NCI-H1048 (cell line): ENCODE results near the gene SNRPA.
A peak's percentile ranks its signal among the peaks of the same experiment; 100 is the strongest.
"Not testable (repeated sequence)": the region's sequence is repeated elsewhere in the genome, so short reads cannot be mapped to it uniquely, and the experiment has no call there.

ENCODE experiments used
- DNase-seq: peaks from one replicate; lab custom pipeline; 2025; lab: John Stamatoyannopoulos, UW

SNRPA gene

DNA sequence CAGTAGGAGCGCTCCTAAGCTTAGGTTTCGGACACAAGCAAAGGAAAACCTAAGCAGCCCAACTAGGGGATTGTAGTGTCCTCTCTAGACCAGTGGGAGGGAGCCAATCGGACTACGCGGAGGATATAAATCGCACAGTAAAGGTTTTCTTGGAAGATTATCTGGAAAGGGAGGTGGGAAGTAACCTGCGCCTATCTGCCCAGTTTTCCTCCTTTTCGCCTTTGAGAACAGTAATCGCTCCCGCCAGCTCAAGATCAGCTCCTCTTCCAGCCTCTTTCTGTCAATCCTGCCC is 26.6 kb downstream of the SNRPA start:
- no peak for DNase-seq

GRCh38 chr19:40777937-40778705 is 27.1 kb downstream of the SNRPA start, which contains the start of gene RAB4B:
TSS of gene RAB4B (plus strand) at chr19:40778247. CDS start at chr19:40778376, 129 bp downstream.
- DNase-seq: peak; percentile 98

- no peak for DNase-seq
Observed at GRCh38 chr19:40778706-40779284, 27.8 kb downstream of the SNRPA start.

- no peak for DNase-seq
Observed at GRCh38 chr19:40780582-40780981, 29.6 kb downstream of the SNRPA start.

- no peak for DNase-seq
Observed at GRCh38 chr19:40781140-40781539, 30.1 kb downstream of the SNRPA start.

- no peak for DNase-seq
Observed at GRCh38 chr19:40783711-40784110, 32.7 kb downstream of the SNRPA start.

DNA sequence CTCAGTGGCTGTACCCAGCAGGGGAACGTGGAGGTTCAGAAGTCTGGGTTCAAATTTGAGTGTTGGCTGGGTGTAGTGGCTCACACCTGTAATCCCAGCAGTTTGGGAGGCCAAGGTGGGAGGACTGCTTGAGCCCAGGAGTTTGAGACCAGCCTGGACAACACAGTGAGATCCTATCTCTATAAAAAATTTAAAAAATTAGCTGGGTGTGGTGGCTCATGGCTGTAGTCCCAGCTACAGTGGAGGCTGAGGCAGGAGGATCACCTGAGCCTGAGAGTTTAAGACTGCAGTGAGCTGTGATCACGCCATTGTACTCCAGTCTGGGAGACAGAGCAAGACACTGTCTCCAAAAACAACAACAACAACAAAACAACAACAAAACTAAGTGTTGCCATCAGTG is 33.1 kb downstream of the SNRPA start:
- DNase-seq: not testable (repeated sequence)

DNA sequence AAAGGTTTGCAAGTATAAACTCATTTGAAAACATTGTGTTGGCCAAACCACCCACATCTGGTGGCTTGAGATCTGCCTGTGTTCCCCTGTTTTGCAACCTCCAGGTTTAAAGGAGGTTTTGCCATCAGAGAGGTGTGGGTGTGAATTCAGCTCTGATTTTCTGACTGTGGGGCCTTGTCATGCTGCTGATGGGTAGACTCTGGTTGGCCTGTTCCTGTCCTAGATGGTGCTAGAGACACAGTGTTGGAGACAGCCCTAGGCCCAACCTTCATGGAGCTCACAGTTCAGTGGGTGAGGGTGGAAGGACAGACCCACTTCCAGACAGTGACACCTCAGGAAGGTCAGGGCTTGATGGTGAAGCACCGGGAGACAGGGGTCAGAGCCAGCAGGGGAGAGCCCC is 34.5 kb downstream of the SNRPA start:
- DNase-seq: no peak

DNA sequence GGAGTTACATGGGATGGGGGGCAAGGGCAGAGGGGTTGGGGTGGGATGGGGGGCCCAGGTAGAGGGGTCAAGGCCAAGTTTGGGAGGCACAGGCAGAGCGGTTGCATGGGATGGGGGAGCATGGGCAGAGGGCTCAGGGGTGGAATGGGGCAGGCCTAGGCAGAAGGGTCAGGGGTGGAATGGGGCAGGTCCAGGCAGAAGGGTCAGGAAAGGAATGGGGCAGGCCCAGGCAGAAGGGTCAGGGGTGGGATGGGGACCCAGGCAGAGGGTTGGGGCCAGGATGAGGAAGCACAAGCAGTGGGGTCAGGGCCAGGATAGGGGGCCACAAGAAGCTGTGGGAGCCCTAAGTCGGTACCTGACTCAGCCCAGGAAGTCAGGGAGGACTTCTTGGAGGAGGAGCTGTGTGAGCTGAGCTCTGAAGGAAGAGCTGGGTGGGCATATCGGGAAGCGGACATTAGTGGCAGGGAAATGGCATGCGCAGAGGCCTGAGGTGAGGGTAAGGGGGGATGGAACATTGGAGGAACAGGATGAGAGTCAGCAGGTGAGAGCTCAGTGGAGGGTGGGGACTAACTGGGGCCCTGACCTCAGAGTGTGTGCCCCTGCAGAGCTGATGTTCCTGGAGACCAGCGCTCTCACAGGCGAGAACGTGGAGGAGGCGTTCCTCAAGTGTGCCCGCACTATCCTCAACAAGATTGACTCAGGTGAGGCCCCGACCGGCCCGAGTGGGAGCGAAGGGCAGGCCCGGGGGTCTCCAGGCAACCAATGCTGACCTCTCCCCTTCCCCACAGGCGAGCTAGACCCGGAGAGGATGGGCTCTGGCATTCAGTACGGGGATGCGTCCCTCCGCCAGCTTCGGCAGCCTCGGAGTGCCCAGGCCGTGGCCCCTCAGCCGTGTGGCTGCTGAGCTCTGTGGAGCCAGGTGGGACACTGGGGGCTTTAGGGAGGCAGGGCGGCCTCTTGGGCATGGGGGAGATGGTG is 35.3 kb downstream of the SNRPA start:
- no peak for DNase-seq

GRCh38 chr19:40791349-40791748 is 40.3 kb downstream of the SNRPA start:
- DNase-seq: no peak

- no peak for DNase-seq
Observed at GRCh38 chr19:40791996-40792395, 41.0 kb downstream of the SNRPA start.

GRCh38 chr19:40797166-40797962 is 46.4 kb downstream of the SNRPA start:
- DNase-seq: no peak

DNA sequence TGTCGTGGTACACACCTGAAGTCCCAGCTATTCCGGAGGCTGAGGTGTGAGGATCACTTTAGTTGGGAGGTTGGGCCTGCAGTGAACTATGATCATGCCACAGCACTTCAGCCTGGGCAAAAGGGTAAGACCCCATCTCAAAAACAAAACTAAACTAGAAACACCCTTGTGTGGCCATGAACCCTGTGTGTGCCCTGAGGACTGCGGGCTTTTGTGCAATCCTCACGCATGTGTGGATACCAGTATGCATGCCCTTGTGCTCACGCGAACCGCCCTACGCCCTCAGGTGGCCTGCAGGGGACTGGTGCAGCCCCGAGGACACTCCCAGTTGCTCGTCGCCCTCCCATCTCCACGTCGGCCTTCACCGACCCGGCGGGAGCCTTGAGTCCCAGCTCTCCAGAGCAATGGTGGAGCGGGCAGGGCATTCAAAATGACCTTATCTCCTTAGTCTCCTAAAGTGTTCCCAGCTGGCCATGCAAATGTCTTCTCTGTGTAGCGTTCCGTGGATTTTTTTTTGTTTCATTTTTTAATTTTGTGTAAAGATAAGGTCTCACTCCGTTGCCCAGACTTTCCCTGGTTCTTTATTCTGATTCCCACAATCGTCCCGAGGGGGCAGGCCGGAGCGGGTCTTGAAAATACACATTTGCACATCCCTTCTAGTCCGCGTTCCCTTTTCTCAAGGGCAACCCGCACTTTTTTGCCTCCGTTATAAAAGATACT is 47.1 kb downstream of the SNRPA start:
- no peak for DNase-seq

DNA sequence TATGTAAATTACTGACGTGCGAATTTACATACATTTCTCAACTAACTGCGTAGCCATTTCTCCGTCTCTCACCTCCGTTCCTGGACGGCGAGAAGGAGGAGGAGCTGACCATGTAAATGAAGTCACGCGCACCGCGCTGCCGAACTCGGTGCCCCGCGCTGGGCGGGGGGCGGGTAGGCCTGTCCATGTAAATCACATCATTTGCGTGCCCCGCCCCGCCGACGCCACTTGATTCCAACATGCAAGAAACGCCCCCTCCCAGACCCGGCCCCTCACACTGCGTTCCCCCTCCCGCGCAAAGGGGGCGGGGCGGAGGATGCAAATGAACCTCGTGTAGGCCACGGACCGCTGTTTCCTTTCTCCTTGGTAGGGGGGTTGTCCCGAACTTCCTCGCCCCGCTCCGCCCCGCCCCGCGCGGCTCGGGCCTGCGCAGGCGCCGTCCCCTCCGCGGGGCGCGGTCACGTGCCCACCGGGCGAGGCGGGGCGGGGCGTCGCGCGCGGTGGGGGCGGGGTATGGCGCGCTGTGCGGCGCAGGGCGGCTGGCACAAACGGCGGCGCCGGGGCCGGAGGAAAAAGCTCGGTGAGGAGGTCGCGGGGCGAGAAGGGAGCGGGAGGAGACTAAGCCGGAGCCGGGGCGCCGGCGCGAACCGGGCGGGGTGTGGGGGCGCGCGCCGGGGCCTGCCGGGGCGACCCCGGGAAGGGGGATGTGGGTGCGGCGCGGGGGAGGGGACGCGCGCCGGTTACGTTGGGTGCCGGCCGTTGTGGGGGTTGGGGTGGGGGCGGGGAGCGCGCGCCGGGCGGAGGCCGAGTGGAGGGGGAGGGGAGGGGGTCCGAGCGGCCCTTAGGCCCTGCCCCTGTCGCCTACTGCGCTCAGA is 47.9 kb downstream of the SNRPA start, which contains the start of gene EGLN2:
Gene EGLN2, plus strand, starts transcription at position 509 of the 875 bp plus-strand sequence. CDS start 1,382 bp downstream, outside the sequence.
- DNase-seq: peak; percentile 97

GRCh38 chr19:40799558-40800338 is 48.7 kb downstream of the SNRPA start:
- DNase-seq: no peak

DNA sequence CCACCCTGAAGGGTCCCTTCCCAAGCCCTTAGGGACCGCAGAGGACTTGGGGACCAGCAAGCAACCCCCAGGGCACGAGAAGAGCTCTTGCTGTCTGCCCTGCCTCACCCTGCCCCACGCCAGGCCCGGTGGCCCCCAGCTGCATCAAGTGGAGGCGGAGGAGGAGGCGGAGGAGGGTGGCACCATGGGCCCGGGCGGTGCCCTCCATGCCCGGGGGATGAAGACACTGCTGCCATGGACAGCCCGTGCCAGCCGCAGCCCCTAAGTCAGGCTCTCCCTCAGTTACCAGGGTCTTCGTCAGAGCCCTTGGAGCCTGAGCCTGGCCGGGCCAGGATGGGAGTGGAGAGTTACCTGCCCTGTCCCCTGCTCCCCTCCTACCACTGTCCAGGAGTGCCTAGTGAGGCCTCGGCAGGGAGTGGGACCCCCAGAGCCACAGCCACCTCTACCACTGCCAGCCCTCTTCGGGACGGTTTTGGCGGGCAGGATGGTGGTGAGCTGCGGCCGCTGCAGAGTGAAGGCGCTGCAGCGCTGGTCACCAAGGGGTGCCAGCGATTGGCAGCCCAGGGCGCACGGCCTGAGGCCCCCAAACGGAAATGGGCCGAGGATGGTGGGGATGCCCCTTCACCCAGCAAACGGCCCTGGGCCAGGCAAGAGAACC is 49.5 kb downstream of the SNRPA start:
- DNase-seq: no peak

- DNase-seq: no peak
Observed at GRCh38 chr19:40800997-40801377, 50.0 kb downstream of the SNRPA start.

- no peak for DNase-seq
Observed at GRCh38 chr19:40801426-40802299, 50.7 kb downstream of the SNRPA start.
